Neuronal stem cell (in vitro differentiated cells): ENCODE data around the gene ANKH.
A peak's percentile ranks its signal among the peaks of the same experiment; 100 is the strongest.

Experiments used
- DNase-seq: peaks from one replicate; pipeline ENCODE4 v3.0.0-alpha.2; 2013; ENCODE audit warnings: low spot score
- H2AFZ ChIP-seq: one replicate; pipeline ENCODE4 v1.6.1; 2013; ENCODE audit warnings: mild to moderate bottlenecking, low read length, inconsistent platforms
- H2AK5ac ChIP-seq: 2 replicates; pipeline ENCODE4 v1.6.1; 2013; ENCODE audit warnings: low read depth, mild to moderate bottlenecking, inconsistent platforms, low read length, moderate library complexity, mixed read lengths
- H2BK120ac ChIP-seq: 2 replicates; pipeline ENCODE4 v1.6.1; 2013; ENCODE audit warnings: low read depth, mild to moderate bottlenecking, inconsistent platforms, low read length, moderate library complexity, mixed read lengths
- H2BK12ac ChIP-seq: one replicate; pipeline ENCODE4 v1.6.1; 2013; ENCODE audit warnings: low read length, inconsistent platforms
- H2BK15ac ChIP-seq: 2 replicates; pipeline ENCODE4 v1.6.1; 2013; ENCODE audit warnings: mild to moderate bottlenecking, low read length, inconsistent platforms, mixed read lengths
- H2BK5ac ChIP-seq: one replicate; pipeline ENCODE4 v1.6.1; 2013; ENCODE audit warnings: inconsistent platforms, mild to moderate bottlenecking, low read length, moderate library complexity
- H3K14ac ChIP-seq: one replicate; pipeline ENCODE4 v1.6.1; 2013; ENCODE audit warnings: low read length, inconsistent platforms
- H3K18ac ChIP-seq: 2 replicates; pipeline ENCODE4 v1.6.1; 2013; ENCODE audit warnings: low read length, inconsistent platforms
- H3K23ac ChIP-seq: 2 replicates; pipeline ENCODE4 v1.6.1; 2013; ENCODE audit warnings: low read depth, mild to moderate bottlenecking, mixed read lengths, low read length, inconsistent platforms; ENCODE audit not compliant: poor library complexity
- H3K27ac ChIP-seq: replicated peaks from 3 replicates; pipeline ENCODE4 v1.5.1; 2013; ENCODE audit warnings: low read length, inconsistent platforms
- H3K27me3 ChIP-seq, 3 experiments: 2 replicates each; pipeline ENCODE4 v1.6.1; 2013; ENCODE audit warnings: low read length in 3 of 3, mild to moderate bottlenecking in 2 of 3, inconsistent platforms in 1 of 3, low read depth in 1 of 3, mixed read lengths in 1 of 3, moderate library complexity in 1 of 3; ENCODE audit not compliant: control insufficient read depth in 3 of 3, insufficient read depth in 3 of 3
- H3K36me3 ChIP-seq, 2 donors: replicated peaks in 1 of 2; 2 replicates each; pipeline ENCODE4 v1.6.1; 2013; ENCODE audit warnings: low read length in 2 of 2; ENCODE audit not compliant: control insufficient read depth in 2 of 2, insufficient read depth in 2 of 2
- H3K4ac ChIP-seq: 2 replicates; pipeline ENCODE4 v1.6.1; 2013; ENCODE audit warnings: inconsistent platforms, mild to moderate bottlenecking, low read length, moderate library complexity
- H3K4me1 ChIP-seq, 2 donors: 1 replicate in 1 of 2; 2 replicates in 1 of 2; pipeline ENCODE4 v1.6.1; 2013; ENCODE audit warnings: low read length in 2 of 2, low read depth in 1 of 2; ENCODE audit not compliant: control insufficient read depth in 2 of 2, insufficient read depth in 1 of 2
- H3K4me2 ChIP-seq: one replicate; pipeline ENCODE4 v1.6.1; 2013; ENCODE audit warnings: mild to moderate bottlenecking, low read length, inconsistent platforms; ENCODE audit not compliant: insufficient read depth, poor library complexity, severe bottlenecking
- H3K4me3 ChIP-seq, 2 donors: 2 replicates each; pipeline ENCODE4 v1.5.1; 2013; ENCODE audit warnings: low read length in 2 of 2, mild to moderate bottlenecking in 2 of 2, inconsistent platforms in 1 of 2, moderate library complexity in 1 of 2
- H3K79me1 ChIP-seq: one replicate; pipeline ENCODE4 v1.6.1; 2013; ENCODE audit warnings: low read depth, mild to moderate bottlenecking, inconsistent platforms, low read length, moderate library complexity
- H3K9ac ChIP-seq: one replicate; pipeline ENCODE4 v1.6.1; 2013; ENCODE audit warnings: mild to moderate bottlenecking, low read depth, low read length, inconsistent platforms; ENCODE audit not compliant: poor library complexity
- H3K9me3 ChIP-seq, 2 donors: replicated peaks in 1 of 2; 2 replicates each; pipeline versions ENCODE3 to v1.6.1; 2013; ENCODE audit warnings: low read length in 2 of 2, mild to moderate bottlenecking in 2 of 2, inconsistent platforms in 1 of 2, low read depth in 1 of 2, mixed read lengths in 1 of 2, moderate library complexity in 1 of 2; ENCODE audit not compliant: control insufficient read depth in 2 of 2, insufficient read depth in 1 of 2
- H4K8ac ChIP-seq: one replicate; pipeline ENCODE4 v1.6.1; 2013; ENCODE audit warnings: low read depth, mild to moderate bottlenecking, inconsistent platforms, low read length, moderate library complexity
- H4K91ac ChIP-seq: one replicate; pipeline ENCODE4 v1.6.1; 2013; ENCODE audit warnings: low read length, low read depth, mild to moderate bottlenecking, inconsistent platforms; ENCODE audit not compliant: poor library complexity
- WGBS, 2 donors: extraction: QIAGEN DNeasy Blood & Tissue Kit; methylation state at CpG; one replicate each; pipeline ENCODE4 v1.1.7; 2013; ENCODE audit warnings: missing lambda C conversion rate in 2 of 2, mixed read lengths in 1 of 2; ENCODE audit not compliant: insufficient read length in 2 of 2, insufficient replicate concordance in 1 of 2; ENCODE audit errors: extremely low coverage in 2 of 2; 5-methylcytosine and 5-hydroxymethylcytosine counted together

Gene ANKH

GRCh38 chr5:14771189-14771588 is 100.4 kb downstream of the ANKH start:
- H3K9ac ChIP-seq, result no peak overlapping the region
- no peak overlapping the region for H4K91ac ChIP-seq
- no peak overlapping the region for H3K4ac ChIP-seq
- no peak overlapping the region for H3K14ac ChIP-seq
- peak overlapping the region; percentile 63 for H3K18ac ChIP-seq
- peaks cover 0 to 2% (median 0%) of the 10 kb centered on the region in 3 experiments for H3K27me3 ChIP-seq
- no peak overlapping the region for H3K4me3 ChIP-seq
- no peaks in the 10 kb centered on the region for H3K9me3 ChIP-seq
- H3K23ac ChIP-seq, result no peak overlapping the region
- no peak overlapping the region for H3K27ac ChIP-seq
- no peak overlapping the region for H2BK5ac ChIP-seq
- no peak overlapping the region for H2BK15ac ChIP-seq
- no peak for DNase-seq
- H3K4me2 ChIP-seq, result no peak overlapping the region
- H2BK120ac ChIP-seq, result no peak overlapping the region
- H2BK12ac ChIP-seq, result no peak overlapping the region
- H2AK5ac ChIP-seq, result no peak overlapping the region
- H4K8ac ChIP-seq, result no peak overlapping the region
- no peak overlapping the region for H2AFZ ChIP-seq
- no CpG with 5 or more reads among the region's 3 CpGs for WGBS, 2 donors
- H3K36me3 ChIP-seq, result no peaks in the 10 kb centered on the region
- H3K79me1 ChIP-seq, result no peaks in the 10 kb centered on the region
- H3K4me1 ChIP-seq, result peaks cover 7 to 8% of the 10 kb centered on the region in 2 donors

GRCh38 chr5:14768508-14769365 is 102.8 kb downstream of the ANKH start:
- H2AK5ac ChIP-seq, result no peak overlapping the region
- H3K27ac ChIP-seq, result no peak overlapping the region
- no peak overlapping the region for H4K91ac ChIP-seq
- no peak overlapping the region for H3K14ac ChIP-seq
- no peak for DNase-seq
- H3K27me3 ChIP-seq, result peaks cover 0 to 2% (median 0%) of the 10 kb centered on the region in 3 experiments
- no peak overlapping the region for H2BK5ac ChIP-seq
- no peak overlapping the region for H2BK120ac ChIP-seq
- H3K4me3 ChIP-seq, result no peak overlapping the region
- H3K23ac ChIP-seq, result no peak overlapping the region
- no peak overlapping the region for H2BK12ac ChIP-seq
- peaks cover 5 to 7% of the 10 kb centered on the region in 2 donors for H3K4me1 ChIP-seq
- H4K8ac ChIP-seq, result no peak overlapping the region
- no peak overlapping the region for H3K9ac ChIP-seq
- H3K4me2 ChIP-seq, result no peak overlapping the region
- H2BK15ac ChIP-seq, result no peak overlapping the region
- WGBS, 2 donors, result no CpG with 5 or more reads among the region's 17 CpGs
- no peak overlapping the region for H3K4ac ChIP-seq
- no peak overlapping the region for H3K18ac ChIP-seq
- H3K79me1 ChIP-seq, result no peaks in the 10 kb centered on the region
- no peak overlapping the region for H2AFZ ChIP-seq
- H3K36me3 ChIP-seq, result no peaks in the 10 kb centered on the region
- no peaks in the 10 kb centered on the region for H3K9me3 ChIP-seq

- DNase-seq, result no peak
- H3K27ac ChIP-seq, result no peak overlapping the region
- H4K8ac ChIP-seq, result no peak overlapping the region
- no peak overlapping the region for H3K23ac ChIP-seq
- H2BK12ac ChIP-seq, result no peak overlapping the region
- H3K9ac ChIP-seq, result no peak overlapping the region
- no peak overlapping the region for H3K4ac ChIP-seq
- H3K4me1 ChIP-seq, result peaks cover 0 to 4% of the 10 kb centered on the region in 2 donors
- H3K18ac ChIP-seq, result no peak overlapping the region
- H3K4me2 ChIP-seq, result no peak overlapping the region
- no peaks in the 10 kb centered on the region for H3K79me1 ChIP-seq
- no peaks in the 10 kb centered on the region for H3K9me3 ChIP-seq
- H3K36me3 ChIP-seq, result no peaks in the 10 kb centered on the region
- no peak overlapping the region for H3K14ac ChIP-seq
- no peak overlapping the region for H2BK120ac ChIP-seq
- no peak overlapping the region for H2BK15ac ChIP-seq
- no peak overlapping the region for H2AFZ ChIP-seq
- H3K27me3 ChIP-seq, result peaks cover 0 to 2% (median 0%) of the 10 kb centered on the region in 3 experiments
- WGBS, 2 donors, result no CpG with 5 or more reads among the region's 8 CpGs
- H2BK5ac ChIP-seq, result no peak overlapping the region
- H3K4me3 ChIP-seq, result no peak overlapping the region
- H2AK5ac ChIP-seq, result no peak overlapping the region
- no peak overlapping the region for H4K91ac ChIP-seq
These were observed 103.7 kb downstream of the ANKH start for GRCh38 chr5:14767735-14768507.

- Histone ChIP-seq H3K36me3 (no peaks in the 10 kb centered on the region), H3K18ac (no peak overlapping the region), H3K9me3 (no peaks in the 10 kb centered on the region), H2BK15ac (no peak overlapping the region), H3K27me3 (no peaks in the 10 kb centered on the region), H3K4ac (no peak overlapping the region), H2BK12ac (no peak overlapping the region), H4K91ac (no peak overlapping the region), H3K9ac (no peak overlapping the region), H2AFZ (no peak overlapping the region), H3K79me1 (no peaks in the 10 kb centered on the region), H4K8ac (no peak overlapping the region), H3K14ac (no peak overlapping the region), H3K27ac (no peak overlapping the region), H3K4me3 (no peak overlapping the region), H3K4me1 (no peaks in the 10 kb centered on the region), H2AK5ac (no peak overlapping the region), H2BK5ac (no peak overlapping the region), H3K23ac (no peak overlapping the region), H3K4me2 (no peak overlapping the region), H2BK120ac (no peak overlapping the region)
- DNase-seq, result no peak
- no CpG with 5 or more reads among the region's 5 CpGs for WGBS, 2 donors
These were observed 104.5 kb downstream of the ANKH start for GRCh38 chr5:14767053-14767452.
